Right ventricle myocardium superior (tissue), 1 donor: ENCODE data around the gene CYP2D6. TPM values are rescaled to one million over a fixed set of nuclear protein-coding genes. Genes with fewer than 3 reads are reported as not detected.
"Not testable (repeated sequence)": the region's sequence is repeated elsewhere in the genome, so short reads cannot be mapped to it uniquely, and the experiment has no call there.

Experiments used
- ATAC-seq: fragments of 200-7000 bp; cut with Tn5 transposase; one replicate; pipeline ENCODE4 v1.9.1; 2020; ENCODE audit warnings: mild to moderate bottlenecking; ENCODE audit not compliant: poor library complexity
- DNase-seq: peaks from one replicate; pipeline ENCODE4 v3.0.0-alpha.2; 2020
- intact Hi-C: fragments of 100-400 bp; cut with DNase I; formaldehyde crosslinking; loops from one replicate; pipeline ENCODE4 v1.11.2; 2022
- long read RNA-seq: library from polyadenylated mRNA; unstranded; transcript quantifications from one replicate; pipeline ENCODE4 v2.0.0, GENCODE V29; 2021
- total RNA-seq: library from RNA; stranded (reverse); fragmentation: NEBNext Ultra II Directional; extraction: Animal tissue kit (Norgen Biotek cat#: 25700); gene quantifications from one replicate; pipeline ENCODE4 v1.2.1, GENCODE V29; 2021
- donor health status: DM: no; HTN: yes; CAD: no; lungs with severe emphysema.

The CYP2D6 gene
- total RNA-seq: not detected
- long read RNA-seq: 0 reads

DNA sequence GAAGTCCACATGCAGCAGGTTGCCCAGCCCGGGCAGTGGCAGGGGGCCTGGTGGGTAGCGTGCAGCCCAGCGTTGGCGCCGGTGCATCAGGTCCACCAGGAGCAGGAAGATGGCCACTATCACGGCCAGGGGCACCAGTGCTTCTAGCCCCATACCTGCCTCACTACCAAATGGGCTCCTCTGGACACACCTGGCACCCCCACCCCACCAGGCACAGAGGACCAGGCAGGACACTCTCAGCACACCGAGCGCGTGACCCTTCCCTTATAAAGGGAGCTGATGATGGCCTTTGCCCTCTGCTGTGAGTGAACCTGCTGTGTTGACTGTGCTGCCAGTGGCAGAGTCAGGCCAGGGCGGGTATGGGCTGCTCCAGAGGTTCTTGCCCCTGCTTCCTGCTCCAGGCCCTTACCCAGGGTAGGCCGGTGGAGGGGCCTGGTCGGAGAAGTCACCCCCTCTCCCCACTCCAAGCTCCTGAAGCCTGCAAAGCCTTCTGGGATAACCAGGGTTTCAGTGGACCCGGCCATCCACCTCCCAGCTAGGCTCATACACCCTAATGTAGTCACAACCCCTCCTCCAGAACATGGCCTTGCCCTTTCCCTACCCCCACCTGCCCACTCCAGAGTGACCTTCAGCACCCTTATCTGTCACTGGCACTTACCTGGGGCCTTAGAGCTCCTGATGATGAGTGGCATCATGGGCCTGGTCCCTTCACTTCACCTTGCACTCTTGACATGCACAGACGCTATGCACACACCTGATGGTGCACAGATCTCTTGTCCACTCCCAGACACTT, at the start of gene CYP2D6:
CYP2D6 (minus strand) TSS at position 172 of the 793 bp plus-strand sequence; CDS start at position 153, 19 bp downstream.
- DNase-seq, intact Hi-C loops: not testable (repeated sequence)
- peak; percentile 14 for ATAC-seq

DNA sequence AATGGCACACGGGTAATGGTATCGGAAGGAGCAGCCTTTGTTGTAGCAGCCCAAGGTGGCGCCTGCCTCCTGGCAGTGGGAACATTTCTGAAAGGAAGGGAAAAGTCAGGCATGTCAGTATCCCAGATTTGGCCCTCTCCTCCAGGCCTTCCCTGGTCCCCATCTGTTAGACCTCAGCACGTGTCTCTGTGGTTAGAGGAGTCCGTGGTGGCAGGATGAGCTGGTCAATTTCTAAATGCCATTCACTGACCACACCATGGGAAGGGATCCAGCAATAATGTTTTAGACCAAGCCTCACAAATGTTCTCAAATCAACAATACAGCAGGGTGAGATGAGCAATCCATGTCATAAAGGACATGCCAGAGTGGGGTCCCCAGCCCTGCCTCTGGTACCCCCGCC, 49.0 kb upstream of the CYP2D6 start:
- ATAC-seq: no peak
- no peak for DNase-seq
- intact Hi-C loops: no loop called here

DNA sequence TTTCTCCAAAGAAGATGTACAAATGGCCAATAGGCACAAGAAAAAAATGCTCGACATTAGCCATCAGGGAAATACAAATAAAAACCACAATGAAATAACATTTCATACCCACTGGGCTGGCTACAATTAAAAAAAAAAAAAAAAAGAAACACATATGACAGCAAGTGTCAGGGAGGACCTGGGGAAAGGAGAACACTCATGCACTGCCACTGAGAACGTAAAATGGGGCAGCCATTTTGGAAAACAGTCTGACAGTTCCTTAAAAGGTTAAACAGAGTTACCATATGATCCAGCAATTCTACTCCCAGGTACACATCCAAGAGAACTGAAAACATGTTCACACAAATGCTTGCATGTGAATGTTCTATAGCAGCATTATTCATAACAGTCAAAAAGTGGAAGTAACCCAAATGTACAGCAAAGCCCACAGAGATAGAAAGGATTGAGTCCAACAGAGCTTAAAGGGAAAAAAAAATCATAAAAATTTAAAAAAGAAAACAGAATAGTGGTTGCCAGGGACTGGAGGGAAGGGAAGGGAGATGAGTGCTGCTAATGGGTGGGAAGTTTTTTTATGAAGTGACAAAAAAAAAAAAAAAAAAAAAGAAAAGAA, 48.4 kb upstream of the CYP2D6 start:
- intact Hi-C loops: no loop called here
- ATAC-seq (no peak), DNase-seq (no peak)

DNA sequence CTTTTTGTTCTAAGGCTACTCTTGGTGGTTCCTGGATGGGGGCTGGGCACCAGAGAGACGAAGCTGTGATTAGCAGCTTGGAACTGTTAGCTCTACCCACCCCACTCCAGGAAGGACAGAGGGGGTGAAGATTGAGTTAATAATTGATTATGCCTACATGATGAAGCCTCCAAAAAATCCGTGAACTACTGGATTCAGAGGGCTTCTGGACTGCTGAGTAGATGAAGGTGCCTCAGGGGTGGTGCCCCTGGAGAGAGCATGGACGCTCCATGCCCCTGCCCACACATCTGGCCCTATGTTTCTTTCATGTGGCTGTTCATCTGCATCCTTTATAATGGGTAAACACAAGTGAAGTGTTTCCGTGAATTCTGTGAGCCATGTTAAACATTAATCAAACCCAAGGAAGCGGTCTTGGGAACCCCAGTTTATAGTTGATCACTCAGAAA, 47.3 kb upstream of the CYP2D6 start:
- no peak for ATAC-seq
- intact Hi-C loops: no loop called here
- DNase-seq: no peak

DNA sequence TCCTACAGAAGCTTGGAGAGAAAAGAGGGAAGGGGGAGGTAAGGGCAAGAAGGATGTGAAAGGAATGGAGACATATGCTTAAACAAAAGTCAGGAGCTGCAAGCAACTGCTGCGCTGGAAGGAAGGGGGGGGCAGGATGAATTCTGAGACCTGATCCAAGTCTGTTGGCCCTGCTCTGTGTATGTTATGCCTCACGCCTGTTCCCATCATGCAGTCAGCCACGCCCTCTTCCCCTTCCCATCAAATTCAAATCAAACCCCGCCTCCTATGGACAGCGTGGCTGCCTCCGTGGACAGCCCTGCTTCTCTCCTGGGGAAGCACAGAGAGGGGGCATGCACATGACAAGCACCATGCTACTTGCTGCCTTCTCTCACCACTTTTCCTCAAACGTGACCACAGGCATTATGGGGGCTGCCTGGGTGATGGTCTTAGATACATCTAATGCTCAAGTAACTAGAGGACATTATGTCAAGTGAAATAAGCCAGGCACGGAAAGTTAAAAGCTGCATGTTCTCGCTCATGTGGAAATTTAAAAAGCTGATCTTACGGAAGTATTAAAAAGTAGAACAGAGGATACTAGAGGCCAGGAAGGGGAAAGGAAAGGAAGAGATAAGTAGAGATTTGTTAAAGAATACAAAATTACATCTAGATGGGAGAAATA, 45.8 kb upstream of the CYP2D6 start:
- ATAC-seq: no peak
- intact Hi-C loops: no loop called here
- DNase-seq: no peak

DNA sequence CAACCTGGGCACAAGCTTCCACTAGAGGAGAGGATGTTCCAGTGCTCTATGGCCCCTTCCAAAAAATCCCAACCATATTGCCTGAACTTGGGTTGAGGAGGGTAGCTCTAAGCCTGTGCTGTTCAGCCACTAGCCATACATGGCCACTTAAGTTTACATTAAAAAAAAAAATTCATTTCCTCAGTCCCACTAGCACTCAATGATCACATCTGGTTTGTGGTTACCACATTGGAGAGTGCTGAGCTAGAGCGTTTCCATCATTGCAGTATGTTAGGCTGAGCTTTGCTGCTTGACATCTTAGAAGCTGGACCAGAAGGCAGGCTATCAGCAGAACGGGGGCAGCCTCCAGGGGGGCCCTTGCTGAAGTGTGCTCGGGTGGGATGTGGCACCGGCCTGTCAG, 43.5 kb upstream of the CYP2D6 start:
- intact Hi-C loops: no loop called here
- ATAC-seq (no peak), DNase-seq (no peak)

DNA sequence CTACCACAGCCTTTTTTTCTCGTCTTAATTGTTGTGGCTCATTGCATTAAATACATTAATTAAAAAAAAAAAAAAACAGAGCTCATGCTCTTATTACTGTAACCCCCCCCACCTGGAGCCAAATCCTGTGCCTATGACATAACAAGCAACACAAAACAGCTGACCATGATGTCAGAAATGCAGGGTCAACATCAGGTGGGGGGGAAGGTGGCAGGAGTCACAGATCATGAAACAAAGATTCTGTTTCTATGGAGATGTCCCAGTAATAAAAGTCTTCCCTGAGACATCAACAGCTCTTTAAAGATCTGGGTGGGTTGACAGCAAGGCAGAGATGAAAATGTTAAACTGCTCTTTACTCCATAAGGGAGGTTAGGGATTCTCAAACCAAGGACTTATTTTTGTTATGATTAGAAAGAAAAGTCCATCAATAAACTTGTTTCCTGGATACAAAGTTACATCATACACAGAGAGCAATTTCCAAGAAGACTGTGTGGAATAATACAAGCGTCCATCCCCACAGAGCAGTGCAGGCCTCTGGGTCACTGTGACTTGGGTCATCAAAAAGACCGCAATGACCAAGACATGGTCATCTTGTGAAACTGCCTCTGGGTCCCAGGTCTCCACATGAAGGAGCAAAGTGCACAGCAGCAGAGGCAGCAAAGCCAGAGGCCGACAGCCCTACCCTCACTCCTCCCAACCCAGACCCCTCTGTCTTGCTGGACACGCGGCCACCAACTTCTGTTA, 42.7 kb upstream of the CYP2D6 start:
- intact Hi-C loops: no loop called here
- no peak for ATAC-seq

DNA sequence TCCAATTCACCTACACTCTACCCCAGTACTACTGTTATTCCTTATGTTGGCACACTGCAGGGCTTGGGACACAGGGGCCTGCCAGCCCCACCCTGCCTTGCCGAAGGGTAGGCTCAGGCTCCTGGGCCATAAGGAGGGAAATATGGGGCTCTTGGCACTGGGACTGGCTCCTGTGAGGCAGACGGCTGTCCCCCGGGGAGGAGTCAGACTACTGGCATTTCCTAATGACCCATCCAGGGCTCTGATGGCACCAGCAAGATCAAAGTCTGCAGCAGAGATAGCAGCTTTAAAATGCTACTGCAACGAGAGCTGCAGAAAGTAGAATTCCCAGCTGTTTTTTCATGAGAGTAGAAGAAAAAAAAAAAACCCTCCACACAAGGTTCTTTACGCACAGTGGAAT, 42.2 kb upstream of the CYP2D6 start:
- ATAC-seq (peak; percentile 33), DNase-seq (no peak)
- intact Hi-C loops: no loop called here

More for the DNA sequence above, 42.7 kb upstream of the CYP2D6 start:
- DNase-seq: no peak

DNA sequence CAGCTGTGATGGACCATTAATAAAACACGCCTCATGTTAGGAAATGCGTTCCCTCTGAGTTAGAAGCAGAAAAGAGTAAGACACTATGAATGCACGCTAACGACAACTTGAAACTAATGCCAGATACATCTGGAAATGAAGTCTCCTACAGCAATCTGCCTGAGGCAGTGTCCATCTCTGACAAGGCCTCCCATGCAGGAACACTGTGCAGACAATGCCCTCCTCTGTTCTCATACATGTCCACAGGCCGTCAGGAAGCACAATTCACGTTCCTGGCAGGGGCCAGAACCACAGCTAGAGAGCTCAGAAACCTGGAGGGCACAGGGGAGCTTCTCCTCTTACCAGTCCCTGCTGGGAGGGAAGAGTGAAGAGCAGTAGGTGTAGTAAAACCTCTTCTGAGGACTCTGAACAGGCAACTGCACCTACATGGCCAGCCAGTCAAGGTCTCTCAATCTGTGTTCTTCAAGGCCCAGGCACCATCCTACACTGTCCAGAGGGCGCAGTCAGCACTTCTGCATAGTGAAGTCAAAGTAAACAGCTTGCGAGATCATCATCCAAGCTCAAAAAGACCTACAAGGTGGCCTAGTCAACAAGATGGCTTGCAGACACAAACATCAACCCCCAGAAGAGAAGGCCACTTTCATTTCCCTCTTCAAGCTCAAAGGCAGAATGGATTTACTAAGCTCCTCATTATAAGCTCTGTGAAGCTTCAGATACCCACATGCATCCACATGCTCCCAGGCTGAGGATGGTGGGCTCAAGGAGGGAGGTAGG, 41.5 kb upstream of the CYP2D6 start:
- DNase-seq (no peak), ATAC-seq (no peak)
- intact Hi-C loops: no loop called here

DNA sequence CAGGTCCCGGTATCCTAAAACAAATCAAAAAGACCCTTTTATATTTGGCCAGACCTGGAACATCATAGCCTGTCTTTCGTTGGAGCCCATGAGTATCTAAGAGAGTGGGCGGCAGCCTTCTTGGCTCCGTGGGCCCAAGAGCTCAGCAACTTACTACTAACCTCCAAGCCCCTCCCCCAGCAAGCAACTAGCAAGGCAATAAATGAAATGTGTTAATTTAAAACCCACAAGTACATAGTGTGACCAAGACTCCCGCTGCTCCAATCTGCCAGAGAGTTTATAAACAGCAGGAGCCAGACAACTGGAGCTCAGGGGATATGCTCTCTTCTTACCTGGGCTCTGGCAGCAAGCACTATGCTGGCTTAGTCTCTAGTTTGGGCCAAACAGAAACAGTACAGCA, 40.8 kb upstream of the CYP2D6 start:
- intact Hi-C loops: no loop called here
- ATAC-seq (no peak), DNase-seq (no peak)

DNA sequence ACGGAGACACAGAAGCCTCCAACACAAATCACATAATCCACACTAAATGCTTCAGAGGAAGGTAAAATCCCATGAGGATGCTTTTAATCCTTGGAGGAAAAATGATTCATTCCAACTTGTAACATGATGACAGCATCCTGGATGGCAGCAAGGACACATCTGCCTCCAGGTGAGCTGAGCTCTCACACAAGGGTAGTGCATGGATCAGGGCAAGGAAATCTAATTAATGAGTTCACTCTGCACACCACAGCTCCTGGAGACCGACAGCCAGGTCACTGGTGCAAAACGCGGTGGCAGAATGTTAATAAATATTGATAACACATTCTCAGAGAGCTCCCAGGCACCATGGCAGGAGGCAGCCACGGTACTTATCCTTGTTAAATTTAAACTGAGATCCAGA, 40.3 kb upstream of the CYP2D6 start:
- DNase-seq (no peak), ATAC-seq (no peak)
- intact Hi-C loops: no loop called here

DNA sequence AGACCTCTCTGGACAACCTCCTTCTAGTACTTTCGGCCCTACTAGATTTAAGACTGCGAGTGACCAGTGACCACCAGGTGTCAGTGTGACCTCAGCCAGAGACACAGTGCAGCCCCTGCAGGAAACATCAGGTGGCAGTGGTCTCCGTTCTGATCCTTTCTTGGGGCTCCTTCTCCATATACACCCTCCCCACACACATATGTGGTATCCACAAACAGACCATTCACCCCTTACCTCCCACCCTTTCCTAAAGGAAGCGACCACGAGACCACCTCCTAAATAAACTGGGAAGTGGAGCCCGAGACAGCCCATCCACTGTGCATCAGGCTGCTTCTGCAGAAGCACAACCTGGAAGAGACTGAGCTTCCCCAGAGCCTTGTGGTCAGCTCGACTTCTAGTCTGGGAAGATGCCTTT, 38.5 kb upstream of the CYP2D6 start:
- ATAC-seq (peak; percentile 83), DNase-seq (peak; percentile 70)
- intact Hi-C loops: loop anchor here (1.0 kb wide), 1 partner anchor 268 kb away; no protein-coding TSS in a partner anchor

DNA sequence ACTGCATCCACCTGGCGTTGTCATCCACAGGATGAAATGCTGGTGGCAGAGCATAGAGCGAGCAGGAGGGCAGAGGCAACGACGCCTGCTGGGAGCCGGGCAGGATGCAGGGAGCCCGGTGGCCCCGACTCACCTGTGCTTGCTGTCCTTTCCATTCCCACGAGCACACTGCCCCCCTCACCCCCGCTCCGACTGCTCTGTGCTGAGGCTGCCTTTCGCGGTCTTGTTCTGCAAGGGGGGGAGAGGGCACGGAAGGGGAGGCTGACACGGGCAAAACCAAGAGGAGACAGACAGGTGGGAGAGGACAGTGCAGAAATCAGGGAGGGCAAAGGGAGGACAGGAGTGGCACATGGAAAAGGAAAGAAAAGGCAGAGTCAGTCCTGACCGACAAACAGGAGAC, 37.9 kb upstream of the CYP2D6 start:
- DNase-seq: no peak
- intact Hi-C loops: no loop called here
- ATAC-seq: no peak

DNA sequence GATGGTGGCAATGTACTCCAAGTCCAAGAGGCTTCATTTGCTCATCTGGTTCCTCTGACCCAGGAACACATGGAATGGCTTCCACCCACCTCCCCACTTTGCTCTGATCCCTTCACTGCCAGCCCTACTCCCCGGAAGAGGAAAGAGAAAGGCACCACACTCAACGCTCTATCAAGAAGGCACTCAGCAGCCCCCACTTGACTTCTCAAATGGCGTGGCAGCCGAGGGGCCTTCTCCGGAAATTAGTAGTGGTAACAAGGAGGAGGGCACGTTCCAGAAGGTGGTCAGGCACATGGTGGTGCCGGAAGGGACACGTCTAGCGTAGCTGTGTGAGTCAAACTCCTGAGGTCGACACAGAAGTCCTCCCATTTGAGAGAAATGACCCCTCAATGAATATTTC, 36.5 kb upstream of the CYP2D6 start:
- no peak for ATAC-seq
- intact Hi-C loops: no loop called here
- no peak for DNase-seq

DNA sequence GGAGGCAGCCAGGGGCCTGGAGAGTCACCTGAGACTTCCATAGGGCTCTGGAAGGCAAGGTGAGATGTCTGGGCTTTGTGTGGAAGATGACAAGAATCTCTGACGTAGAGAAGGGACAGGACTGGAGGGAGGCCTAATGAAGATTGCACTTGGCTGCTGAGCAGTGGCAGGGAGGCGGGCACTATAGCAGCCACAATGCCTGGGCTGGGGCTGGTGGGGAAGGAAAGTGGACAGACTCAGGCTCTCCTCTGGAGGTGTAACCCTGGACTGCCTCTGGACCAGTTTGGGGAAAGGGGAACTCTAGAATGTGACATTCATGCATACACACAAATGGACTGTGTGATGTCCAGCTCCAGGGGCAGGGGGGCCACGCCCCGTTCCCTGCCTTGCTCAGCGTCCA, 34.3 kb upstream of the CYP2D6 start:
- ATAC-seq (no peak), DNase-seq (no peak)
- intact Hi-C loops: no loop called here

DNA sequence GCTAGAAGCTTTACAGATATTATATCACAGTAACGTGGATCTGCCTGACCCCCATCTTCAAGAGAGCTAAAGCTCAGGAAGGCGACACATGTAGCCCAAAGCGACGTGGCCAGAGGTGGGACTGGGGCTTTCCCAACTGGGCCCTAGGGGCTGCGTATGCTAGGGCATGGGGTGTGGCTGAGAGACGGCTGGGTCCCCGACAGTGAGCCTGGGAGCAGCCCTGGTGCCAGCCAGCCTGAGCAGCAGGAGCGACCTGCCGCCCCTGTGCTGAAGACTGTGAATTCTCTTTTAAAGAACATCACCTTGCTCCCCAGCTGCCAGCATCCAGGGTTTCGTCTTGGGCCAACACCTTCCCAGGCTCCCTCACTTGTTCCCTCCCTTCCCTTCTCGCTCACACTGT, 32.9 kb upstream of the CYP2D6 start:
- intact Hi-C loops: no loop called here
- no peak for ATAC-seq
- no peak for DNase-seq

DNA sequence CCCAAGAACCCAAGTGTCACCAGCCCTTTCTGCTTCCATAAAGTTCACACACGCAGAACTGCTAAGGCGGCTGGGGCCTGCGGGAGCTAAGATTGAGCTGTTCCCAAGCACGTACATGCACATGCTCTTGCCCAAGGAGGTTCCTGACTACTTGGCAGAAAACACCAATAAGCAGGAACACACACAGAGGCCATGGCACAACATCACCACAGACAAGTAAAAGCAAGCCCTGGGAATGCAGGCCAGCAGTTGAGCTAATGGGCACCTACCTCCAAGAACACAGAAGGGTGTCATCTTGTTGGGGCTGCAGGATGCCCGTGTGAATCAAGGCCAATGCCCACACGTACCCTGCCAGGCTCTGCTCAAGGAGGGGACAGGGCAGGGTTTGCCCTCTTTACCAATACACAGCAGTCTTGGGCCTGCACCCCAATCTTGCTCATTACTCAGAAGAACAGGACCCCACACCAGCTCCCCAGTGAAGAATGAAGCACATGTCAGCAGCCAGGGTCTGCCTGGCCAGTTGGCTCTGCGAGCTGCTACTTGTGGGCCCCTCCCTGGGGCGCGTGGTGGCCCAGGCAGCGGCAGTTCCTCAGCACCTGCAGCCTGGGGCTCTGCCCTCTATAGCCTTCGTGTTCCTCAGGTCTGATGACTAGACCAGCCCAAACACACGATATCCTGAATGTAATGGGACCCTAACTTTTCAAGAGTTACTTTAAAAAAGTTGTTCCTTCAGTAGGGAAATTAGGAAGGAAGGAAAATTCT, 32.3 kb upstream of the CYP2D6 start:
- DNase-seq: no peak
- intact Hi-C loops: no loop called here
- no peak for ATAC-seq
